ENCODE data around the gene WASL. TPM values are rescaled to one million over a fixed set of nuclear protein-coding genes. Genes with fewer than 3 reads are reported as not detected.

Gene WASL
- total RNA-seq, 6 experiments from 2014 or later: 22.7 to 27.6 (median 26.5) TPM

DNA sequence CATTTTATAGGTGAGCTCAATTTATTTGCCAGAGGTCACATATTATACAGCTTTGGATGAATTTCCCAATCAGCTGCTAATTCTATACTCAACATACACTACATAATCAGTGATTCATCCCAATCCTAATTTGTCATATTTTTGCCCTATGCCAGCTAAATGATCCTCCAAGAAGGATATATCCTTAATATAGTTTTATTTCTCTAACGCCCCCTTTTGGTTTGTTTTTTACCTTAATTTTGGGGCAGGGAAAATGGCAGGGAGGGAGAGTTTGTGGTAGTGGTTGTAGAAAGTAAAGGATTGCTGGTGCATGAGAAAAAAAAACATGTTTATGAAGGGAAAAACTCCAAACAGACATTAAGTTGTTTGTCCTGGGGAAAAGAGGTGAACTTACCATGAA, 31.9 kb downstream of the WASL start:
- Mint-ChIP-seq H3K9me3 (no peaks in the 10 kb centered on the region), H3K27ac (no peak overlapping the region), H3K27me3 (ENCODE audit: insufficient read depth) (no peaks in the 10 kb centered on the region), H3K36me3 (ENCODE audit: low read depth) (no peaks in the 10 kb centered on the region), H3K4me3 (no peak overlapping the region), H3K4me1 (ENCODE audit: low read depth) (peaks cover 56% of the 10 kb centered on the region)
- TF ChIP-seq, protein P1, sequence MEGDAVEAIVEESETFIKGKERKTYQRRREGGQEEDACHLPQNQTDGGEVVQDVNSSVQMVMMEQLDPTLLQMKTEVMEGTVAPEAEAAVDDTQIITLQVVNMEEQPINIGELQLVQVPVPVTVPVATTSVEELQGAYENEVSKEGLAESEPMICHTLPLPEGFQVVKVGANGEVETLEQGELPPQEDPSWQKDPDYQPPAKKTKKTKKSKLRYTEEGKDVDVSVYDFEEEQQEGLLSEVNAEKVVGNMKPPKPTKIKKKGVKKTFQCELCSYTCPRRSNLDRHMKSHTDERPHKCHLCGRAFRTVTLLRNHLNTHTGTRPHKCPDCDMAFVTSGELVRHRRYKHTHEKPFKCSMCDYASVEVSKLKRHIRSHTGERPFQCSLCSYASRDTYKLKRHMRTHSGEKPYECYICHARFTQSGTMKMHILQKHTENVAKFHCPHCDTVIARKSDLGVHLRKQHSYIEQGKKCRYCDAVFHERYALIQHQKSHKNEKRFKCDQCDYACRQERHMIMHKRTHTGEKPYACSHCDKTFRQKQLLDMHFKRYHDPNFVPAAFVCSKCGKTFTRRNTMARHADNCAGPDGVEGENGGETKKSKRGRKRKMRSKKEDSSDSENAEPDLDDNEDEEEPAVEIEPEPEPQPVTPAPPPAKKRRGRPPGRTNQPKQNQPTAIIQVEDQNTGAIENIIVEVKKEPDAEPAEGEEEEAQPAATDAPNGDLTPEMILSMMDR (IDR thresholded peaks at IDR 0.05): 0 out of 2 replicates have a peak, but pooled peaks have one; percentile 8
- DNase-seq: no peak

DNA sequence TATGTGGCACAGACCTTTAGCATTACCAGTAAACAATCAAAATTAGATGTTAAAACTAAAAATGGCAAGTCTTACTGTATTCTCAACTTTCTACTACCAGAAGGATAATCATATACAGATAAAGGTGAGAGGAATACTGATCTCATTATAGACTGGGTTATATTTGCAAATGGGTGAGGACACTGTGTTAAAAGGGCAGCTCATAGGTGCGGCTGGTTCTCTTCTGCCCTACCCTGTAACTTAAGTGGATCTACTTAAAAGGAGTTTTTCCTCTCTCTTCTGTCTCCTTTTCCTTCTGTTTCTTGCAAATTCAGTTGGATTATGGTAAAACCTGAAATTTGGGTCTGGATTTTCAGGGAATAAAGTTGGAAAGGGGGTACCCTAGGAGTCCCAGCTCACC, 33.0 kb downstream of the WASL start:
- TF ChIP-seq, protein P1 (IDR thresholded peaks at IDR 0.05): no peak
- Mint-ChIP-seq H3K4me3 (no peak overlapping the region), H3K27me3 (ENCODE audit: insufficient read depth) (no peaks in the 10 kb centered on the region), H3K36me3 (ENCODE audit: low read depth) (no peaks in the 10 kb centered on the region), H3K4me1 (ENCODE audit: low read depth) (peaks cover 59% of the 10 kb centered on the region), H3K27ac (no peak overlapping the region), H3K9me3 (no peaks in the 10 kb centered on the region)
- no peak for DNase-seq

DNA sequence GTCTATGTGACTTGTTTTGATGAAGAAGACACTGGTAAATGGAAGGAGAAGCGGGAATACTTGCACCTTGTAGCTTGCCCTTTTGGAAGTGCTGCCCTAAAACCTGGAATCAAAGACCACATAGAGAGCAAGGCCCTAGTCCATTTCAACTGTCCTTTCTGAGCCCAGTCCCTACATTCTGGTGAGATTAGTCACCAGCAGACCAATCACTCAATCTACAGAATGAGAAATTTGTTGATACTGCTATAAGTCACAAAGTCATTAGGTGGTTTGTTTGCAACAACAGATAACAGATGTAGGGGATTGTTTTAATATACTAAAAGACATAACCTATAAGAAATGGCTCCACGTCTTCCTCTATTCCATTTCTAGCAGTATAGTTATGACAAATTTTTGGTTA, 33.6 kb downstream of the WASL start:
- Mint-ChIP-seq H3K27me3 (ENCODE audit: insufficient read depth) (no peaks in the 10 kb centered on the region), H3K9me3 (no peaks in the 10 kb centered on the region), H3K36me3 (ENCODE audit: low read depth) (no peaks in the 10 kb centered on the region), H3K4me3 (no peak overlapping the region), H3K4me1 (ENCODE audit: low read depth) (peaks cover 63% of the 10 kb centered on the region), H3K27ac (no peak overlapping the region)
- DNase-seq: no peak
- TF ChIP-seq, protein P1 (IDR thresholded peaks at IDR 0.05): no peak

DNA sequence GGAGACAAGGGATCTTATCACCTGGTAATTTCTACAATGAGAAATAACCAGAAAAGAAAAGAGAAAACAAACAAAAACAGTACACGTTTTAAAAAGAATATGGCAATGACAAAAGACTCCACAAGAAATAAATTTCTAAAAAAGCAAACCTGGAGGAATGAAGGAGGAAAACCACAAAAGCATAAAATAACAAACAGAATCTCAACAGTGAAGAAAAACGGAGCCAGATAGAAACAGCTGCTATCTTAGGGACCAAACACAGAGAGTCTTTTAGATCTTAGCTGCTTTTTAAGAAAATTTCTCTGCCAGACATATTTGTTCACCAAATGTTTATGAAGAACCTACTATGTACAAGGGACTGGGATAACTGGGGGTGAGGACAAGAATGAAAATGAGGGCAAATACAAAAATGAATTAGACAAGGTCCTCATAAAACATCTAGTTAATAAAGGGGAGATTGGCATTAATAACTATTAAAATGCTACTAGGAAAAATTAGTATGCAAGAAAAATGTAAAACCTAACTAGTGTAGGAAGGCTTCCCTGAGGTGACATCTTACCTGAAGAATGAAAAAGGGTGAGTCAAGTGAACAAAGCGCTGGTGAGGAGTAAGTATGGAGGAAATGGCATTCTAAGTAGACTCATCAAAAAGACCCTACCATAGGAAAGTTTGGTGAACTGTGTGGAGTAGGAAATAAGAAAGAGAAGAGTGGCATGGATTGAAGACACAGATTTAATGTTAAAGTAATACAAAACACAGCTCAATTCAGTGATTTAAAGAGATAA, 34.3 kb downstream of the WASL start:
- H3K36me3 Mint-ChIP-seq (ENCODE audit: low read depth): no peaks in the 10 kb centered on the region
- H3K4me3 Mint-ChIP-seq: peak overlapping the region; percentile 38
- TF ChIP-seq, protein P1 (IDR thresholded peaks at IDR 0.05): no peak
- no peaks in the 10 kb centered on the region for H3K9me3 Mint-ChIP-seq
- peaks cover 67% of the 10 kb centered on the region for H3K4me1 Mint-ChIP-seq (ENCODE audit: low read depth)
- H3K27me3 Mint-ChIP-seq (ENCODE audit: insufficient read depth): no peaks in the 10 kb centered on the region
- DNase-seq: peak; percentile 32
- H3K27ac Mint-ChIP-seq: peak overlapping the region; percentile 30

DNA sequence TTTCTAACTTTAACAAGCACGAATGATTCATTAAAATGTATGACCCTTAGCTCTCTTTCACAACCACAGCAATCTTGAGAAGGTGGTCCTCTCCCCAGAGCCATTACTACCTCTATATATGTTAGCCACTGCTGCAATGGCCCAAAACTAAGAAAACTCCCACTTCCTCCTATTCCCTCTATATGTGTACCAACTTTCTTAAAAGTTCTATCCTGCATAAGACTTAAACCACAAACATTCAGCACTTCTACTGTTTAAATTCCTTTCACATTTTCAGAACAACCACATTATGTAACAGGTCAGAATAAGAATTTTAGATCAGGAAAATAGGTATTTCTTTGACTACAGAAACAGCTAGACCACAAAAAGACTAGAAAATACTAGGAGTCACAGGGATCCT, 36.2 kb downstream of the WASL start:
- no peaks in the 10 kb centered on the region for H3K9me3 Mint-ChIP-seq
- TF ChIP-seq, protein P1 (IDR thresholded peaks at IDR 0.05): no peak
- no peaks in the 10 kb centered on the region for H3K36me3 Mint-ChIP-seq (ENCODE audit: low read depth)
- H3K27me3 Mint-ChIP-seq (ENCODE audit: insufficient read depth): no peaks in the 10 kb centered on the region
- peaks cover 72% of the 10 kb centered on the region for H3K4me1 Mint-ChIP-seq (ENCODE audit: low read depth)
- DNase-seq: peak; percentile 41
- peak overlapping the region; percentile 6 for H3K27ac Mint-ChIP-seq
- H3K4me3 Mint-ChIP-seq: peak overlapping the region; percentile 2

Measured in HFFc6 (cell line).